GM12872 (cell line): Measurements from ENCODE around the gene GFAP.
A peak's percentile ranks its signal among the peaks of the same experiment; 100 is the strongest.

Experiments
- CTCF ChIP-seq: IDR thresholded peaks from 3 replicates; pipeline ENCODE4 v1.5.1; 2011; ENCODE audit warnings: low read depth, mild to moderate bottlenecking, low read length, moderate library complexity; ENCODE audit not compliant: insufficient read depth

Gene GFAP

GRCh38 chr17:44884941-44885340 is 30.4 kb downstream of the GFAP start:
- no peak for TF ChIP-seq CTCF

GRCh38 chr17:44881145-44881544 is 34.2 kb downstream of the GFAP start:
- no peak for TF ChIP-seq CTCF

GRCh38 chr17:44880062-44880461 is 35.2 kb downstream of the GFAP start:
- TF ChIP-seq CTCF = no peak

- no peak for TF ChIP-seq CTCF
These were observed 35.9 kb downstream of the GFAP start for GRCh38 chr17:44879376-44879775.

GRCh38 chr17:44878627-44879221 is 36.6 kb downstream of the GFAP start:
- TF ChIP-seq CTCF = peak; percentile 51

GRCh38 chr17:44877121-44877520 is 38.2 kb downstream of the GFAP start:
- no peak for TF ChIP-seq CTCF

- TF ChIP-seq CTCF = no peak
These were observed 39.5 kb downstream of the GFAP start for GRCh38 chr17:44875761-44876160.

- TF ChIP-seq CTCF = no peak
These were observed 43.0 kb downstream of the GFAP start for GRCh38 chr17:44872131-44872768.
